ENCODE measurements around the gene GPI.

GPI gene

DNA sequence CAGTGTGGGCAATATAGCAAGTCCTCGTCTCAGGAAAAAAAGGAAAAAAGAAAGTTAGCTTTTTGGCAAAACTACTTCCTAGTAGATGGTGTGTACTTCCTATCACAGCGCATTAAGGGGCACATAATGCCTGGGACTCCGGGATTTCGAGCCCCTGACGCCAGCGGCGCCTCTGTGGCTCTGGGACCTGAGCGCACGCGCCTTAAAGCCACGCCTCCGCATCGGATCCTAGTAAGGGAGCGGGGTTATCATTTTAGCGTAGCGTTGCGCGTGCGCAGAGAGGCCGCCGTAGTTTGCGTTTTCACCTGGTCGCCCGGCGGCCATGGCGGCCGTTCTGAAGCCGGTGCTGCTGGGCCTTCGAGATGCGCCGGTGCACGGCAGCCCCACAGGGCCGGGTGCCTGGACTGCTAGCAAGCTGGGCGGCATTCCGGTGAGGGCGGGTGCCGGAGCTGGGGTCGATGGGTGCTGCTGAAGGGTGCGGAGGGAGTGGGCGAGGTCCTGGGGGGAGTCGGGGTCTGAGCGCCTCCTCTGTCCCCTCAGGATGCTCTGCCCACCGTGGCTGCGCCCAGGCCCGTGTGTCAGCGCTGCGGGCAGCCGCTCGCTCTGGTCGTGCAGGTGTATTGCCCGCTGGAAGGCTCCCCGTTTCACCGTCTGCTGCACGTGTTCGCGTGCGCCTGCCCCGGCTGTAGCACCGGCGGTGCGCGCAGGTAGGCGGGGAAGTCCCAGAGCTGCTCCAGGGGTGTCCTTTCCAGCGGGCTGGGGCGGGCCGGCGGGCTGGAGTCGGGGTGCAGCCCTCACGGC is 39.3 kb downstream of the GPI start, which contains the start of gene PDCD2L:
Gene PDCD2L (plus strand): TSS at position 291 of the 801 bp plus-strand sequence. CDS start 32 bp downstream, at position 323.
- DNase-seq (ENCODE audit: low read depth), result peak; percentile 88

DNA sequence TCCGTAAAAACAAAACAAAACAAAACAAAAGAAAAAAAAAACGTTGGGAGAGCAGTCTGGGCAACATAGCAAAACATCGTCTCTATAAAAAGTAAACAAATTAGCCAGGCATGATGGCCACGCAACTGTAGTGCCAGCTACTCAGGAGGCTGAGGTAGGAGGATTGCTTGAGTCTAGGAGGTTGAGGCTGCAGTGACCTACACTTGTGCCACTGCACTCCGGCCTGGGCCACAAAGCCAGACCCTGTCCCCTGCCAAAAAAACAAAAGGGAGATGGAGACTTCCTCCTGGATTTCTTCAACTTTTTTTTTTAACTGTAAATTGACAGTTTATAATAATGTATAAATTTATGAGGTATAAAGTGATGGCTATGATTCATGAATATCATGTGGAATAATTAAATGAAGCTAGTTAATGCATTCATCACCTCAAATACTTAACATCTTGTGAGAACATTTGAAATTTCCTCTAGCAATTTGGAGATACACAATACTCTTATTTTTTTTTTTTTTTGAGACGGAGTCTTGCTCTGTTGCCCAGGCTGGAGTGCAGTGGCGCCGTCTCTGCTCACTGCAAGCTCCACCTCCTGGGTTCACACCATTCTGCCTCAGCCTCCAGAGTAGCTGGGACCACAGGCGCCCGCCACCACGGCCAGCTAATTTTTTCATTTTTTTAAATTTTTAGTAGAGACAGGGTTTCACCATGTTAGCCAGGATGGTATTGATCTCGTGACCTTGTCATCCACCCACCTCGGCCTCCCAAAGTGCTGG is 41.1 kb downstream of the GPI start:
- no peak for DNase-seq (ENCODE audit: low read depth)

DNA sequence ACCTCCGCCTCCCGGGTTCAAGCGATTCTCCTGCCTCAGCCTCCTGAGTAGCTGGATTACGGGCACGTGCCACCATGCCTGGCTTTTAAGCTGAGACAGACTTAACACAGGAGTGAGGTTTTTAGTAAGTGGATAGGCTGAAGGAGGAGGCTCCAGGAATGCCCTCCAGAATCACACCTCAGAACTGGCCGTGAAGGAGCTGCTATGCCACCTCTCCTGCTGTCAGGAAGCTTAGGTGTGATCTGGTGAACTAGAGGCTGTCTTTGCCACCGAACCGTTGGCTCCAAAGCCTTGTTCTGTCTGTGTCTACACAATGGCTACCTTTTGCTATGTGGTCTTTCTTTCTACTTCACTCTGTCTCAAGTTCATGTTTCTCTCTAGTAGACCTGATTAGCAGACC is 43.4 kb downstream of the GPI start:
- DNase-seq (ENCODE audit: low read depth), result no peak

DNA sequence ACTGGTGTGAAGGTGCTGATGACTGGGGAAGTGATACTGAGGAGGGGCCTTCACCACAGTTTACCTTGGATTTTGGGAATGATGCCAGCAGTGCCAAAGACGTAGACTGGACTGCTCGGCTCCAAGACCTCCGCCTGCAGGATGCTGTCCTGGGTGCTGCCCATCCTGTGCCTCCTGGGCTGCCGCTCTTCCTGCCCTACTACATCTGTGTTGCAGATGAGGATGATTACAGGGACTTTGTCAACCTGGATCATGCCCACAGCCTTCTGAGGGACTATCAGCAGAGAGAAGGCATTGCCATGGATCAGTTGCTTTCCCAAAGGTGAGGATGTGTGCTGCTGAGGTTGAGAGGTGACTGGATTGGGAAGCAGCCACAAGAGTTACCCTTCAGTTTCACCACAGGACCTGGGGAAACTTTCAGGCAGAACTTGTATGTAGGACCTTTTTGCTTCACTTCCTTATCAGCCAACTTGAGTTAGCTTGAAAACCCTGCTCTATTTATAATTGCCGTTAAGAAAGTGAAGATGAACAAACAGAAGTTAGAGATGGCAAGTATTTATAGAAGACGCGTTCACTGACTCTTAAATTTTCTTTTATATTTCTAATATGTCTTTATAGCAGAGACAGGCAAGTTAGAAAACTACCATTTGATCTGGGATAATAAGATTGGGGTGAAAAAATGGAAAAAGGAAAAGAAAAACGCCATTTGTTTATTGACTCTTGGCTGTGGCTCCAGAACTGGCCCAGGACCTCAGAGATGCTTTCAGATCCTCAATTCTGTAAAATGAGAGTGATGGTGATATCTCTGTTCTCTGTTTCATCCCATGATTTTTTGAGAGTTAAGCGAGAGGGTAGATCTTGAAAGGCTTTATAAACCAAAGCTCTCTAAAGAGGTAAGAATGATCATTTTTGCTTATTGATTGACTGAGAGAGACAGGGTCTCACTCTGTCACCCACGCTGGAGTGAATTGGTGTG is 44.5 kb downstream of the GPI start:
- DNase-seq (ENCODE audit: low read depth), result no peak

DNA sequence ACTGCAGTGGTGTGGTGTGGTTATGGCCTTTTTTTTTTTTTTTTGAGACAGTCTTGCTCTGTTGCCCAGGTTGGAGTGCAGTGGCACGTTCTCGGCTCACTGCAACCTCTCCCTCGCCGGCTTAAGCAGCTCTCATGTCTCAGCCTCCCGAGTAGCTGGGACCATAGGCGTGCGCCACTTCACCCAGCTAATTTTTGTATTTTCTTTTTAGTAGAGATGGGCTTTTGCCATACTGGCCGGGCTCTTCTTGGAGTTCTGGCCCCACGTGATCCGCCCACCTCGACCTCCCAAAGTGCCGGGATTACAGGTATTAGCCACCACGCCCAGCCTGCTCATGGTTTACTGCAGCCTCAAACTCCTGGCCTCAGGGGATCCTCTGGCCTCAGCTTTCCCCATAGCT is 46.2 kb downstream of the GPI start:
- no peak for DNase-seq (ENCODE audit: low read depth)

DNA sequence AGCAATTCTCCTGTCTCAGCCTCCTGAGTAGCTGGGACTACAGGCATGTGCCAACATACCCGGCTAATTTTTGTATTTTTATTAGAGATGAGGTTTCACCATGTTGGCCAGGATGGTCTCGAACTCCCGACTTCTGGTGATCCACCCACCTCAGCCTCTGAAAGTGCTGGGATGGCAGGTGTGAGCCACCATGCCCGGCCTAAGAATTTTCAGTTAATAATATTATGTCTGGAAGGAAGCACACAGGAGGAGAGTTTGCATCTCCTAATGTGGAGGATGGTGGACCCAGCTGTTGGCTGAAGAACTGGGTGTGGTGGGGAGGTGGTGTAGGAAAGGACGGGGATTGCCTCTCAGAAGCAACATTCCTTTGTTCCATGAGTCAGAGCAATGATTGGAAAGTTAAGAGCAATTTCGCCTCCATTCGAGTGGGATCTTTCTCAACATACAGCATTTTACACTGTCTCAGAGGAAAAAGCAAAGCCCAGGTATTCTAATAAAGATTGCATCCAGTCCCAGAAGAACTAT is 51.1 kb downstream of the GPI start:
- no peak for DNase-seq (ENCODE audit: low read depth)

DNA sequence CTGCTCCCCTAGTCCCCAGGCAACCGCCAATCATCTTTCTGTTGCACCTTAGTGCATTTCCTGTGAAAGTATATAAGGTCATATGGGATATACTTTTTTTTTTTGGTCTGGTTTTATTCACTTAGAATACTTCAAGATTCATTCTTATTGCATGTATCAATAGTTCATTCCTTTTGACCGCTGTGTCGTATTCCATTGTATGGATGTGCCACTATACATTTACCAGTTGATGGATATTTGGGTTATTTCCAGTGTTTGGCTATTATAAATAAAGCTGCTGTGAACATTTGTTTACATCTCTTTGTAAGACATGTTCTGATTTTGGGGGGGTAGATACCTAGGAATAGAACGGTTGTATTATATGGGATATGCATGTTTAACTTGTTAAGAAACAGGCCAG is 53.3 kb downstream of the GPI start:
- DNase-seq (ENCODE audit: low read depth), result no peak

DNA sequence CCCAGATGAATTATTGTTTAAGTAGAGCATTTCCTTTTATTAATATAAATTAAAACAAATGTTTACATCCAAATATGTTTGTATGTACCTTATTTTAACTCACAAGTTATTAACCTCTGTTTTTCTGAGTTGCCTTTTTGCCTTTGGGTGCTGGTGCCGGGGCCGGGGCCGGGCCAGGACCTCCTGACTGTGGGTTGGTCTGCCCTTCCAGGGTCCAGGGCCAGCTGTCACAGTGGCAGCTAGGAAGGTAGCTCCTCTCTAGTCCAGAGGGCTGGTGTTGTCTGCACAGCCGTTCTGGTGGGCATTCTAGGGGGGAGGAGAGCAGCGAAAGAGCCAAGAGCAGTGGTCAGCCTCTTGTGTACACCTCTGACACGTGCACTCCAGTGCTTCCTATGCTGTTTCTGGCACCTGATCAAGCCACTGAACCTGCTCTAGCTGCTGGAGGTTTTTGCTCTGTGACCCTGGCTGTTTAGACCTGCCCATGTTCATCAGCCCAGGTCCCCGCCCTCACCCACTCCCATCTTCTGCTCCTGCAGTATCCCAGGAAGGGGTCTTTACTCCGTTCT is 61.2 kb downstream of the GPI start:
- no peak for DNase-seq (ENCODE audit: low read depth)

DNA sequence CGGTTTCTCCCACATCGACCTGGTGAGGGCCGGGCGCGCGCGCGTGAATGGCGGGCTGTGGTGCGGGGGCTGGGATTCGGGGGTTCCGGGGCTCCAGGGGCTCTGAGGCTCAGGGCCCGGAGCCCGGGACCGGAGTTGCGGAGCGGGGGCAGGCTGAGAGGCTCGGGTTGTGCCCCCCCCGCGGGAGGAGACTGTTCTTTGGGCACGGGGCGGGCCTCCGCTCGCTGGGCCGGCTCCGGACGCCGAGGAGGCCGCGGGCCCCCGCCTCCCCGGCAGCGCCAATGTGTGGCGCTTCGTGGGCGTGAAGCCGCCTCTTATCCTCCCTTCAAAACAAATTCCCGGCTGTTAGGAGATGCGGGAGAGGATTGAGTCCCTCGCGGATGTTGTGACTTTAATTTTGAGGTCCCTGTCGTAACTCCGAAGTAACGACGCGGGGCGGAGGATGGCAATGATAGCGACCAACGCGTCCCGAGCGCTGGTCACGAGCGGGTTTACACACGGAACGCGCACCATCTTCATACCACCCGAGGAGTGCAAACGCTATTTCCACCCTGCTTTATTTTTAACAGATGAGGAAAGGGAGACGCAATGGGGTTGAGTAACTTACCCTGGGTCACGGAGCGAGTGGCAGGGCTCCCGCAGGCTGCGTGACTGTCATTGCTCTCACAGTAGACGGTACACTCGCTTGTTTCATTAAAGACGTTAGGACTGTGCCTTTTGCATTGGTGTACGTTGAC is 63.7 kb downstream of the GPI start:
- DNase-seq (ENCODE audit: low read depth), result peak; percentile 21

DNA sequence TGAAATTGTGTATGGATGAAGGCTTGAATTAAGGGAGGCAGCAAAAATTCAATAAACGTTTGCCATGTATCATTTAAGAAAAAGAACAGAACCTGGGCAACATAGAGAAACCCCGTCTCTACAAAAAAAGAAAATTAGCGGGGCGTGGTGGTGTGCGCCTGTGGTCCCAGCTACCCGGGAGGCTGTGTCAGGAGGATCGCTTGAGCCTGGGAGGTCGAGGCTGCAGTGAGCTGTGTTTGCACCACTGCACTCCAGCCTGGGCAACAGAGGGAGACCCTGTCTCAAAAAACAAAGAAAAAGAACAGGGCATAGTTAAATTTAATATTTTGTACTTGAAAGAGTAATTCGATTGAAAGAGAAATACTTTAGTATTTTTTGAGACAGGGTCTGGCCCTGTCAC is 64.6 kb downstream of the GPI start:
- DNase-seq (ENCODE audit: low read depth), result no peak

DNA sequence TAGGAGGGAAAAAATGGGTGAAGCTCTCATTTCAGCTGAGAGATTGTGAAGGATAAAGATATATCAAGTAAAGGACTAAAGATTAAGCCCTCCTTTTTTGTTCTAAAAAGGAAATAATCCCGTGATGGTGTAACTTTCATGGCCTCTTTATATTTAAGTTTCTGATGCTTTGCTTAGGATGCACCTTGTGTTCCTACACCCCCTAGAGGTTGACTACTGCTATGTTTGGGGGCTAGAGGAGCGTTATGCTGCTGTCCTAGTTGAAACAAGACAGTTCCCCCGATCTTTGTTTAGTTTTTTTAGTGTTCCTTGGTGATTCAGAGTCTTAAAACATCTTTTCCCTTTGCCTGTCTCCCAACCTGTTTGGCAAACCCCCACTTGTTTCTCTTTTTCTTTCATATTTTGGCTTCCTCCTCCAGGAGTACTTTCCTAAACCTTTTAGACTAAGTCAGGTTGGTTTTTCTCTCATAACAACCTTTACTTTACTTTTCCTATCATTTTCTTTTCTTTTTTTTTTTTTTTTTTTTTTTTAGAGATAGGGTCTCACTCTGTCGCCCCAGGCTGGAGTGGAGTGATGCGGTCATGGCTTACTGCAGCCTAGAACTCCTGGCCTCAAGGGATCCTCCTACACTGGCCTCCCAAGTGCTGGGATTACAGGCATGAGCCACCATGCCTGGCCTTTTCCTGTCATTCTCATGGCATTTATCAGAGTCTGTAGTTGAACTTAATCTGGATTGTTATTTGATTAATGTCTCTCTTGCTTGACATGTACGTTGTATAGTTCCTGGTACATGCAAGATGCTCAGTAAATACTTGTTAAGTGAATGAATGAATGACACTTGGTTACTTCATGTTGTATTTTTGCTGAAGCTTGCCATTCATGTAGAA is 66.0 kb downstream of the GPI start:
- peak; percentile 22 for DNase-seq (ENCODE audit: low read depth)

DNA sequence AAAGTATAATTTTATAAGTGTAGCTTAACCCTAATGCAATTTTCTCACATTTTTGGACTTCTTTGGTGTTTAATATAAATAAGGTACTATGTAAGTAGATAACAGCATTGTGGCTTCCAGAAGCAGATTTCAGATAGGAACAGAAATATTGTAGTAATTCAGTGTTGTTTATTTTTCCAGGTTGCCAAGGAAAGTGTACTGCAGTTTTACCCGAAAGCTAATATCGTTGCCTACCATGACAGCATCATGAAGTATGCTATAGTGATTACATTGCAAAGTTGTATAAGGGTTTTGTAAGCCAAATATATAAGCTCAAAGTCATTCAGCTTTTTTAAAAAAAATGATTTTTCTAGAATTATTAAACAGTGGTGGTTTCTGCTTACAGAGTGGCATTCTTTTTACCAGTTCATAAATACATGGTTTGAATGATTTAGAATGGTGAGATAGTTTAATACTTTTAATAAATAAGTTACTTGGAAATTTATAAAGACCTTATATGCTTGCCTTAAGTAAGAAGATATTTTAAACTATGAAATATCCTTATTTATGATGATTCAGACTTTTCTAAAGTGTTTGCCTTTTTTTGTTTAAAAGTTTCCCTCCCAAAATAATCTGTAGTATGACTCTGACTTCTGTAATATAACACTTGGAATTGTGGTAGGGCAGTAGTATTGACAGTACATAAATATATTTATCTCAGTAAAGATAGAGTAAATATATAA is 66.8 kb downstream of the GPI start:
- DNase-seq (ENCODE audit: low read depth), result no peak

DNA sequence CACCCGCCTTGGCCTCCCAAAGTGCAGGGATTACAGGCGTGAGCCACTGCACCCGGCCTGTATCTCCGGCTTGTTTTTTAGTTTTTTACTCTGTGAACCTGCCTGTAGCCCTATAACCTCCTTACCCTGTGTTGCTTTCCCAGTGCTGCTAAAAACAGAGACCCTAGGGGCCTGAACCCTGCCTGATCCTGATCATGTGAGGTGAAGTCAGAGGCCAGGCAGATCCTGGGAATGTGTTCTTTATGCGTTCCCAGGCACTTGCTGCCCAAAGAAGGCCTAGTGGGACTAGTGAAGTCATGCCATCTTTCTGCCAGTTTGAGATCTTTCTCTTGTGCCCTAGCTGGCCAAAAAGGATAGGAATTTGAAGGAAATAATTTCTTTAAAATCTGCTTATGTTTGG is 67.8 kb downstream of the GPI start:
- DNase-seq (ENCODE audit: low read depth), result no peak

DNA sequence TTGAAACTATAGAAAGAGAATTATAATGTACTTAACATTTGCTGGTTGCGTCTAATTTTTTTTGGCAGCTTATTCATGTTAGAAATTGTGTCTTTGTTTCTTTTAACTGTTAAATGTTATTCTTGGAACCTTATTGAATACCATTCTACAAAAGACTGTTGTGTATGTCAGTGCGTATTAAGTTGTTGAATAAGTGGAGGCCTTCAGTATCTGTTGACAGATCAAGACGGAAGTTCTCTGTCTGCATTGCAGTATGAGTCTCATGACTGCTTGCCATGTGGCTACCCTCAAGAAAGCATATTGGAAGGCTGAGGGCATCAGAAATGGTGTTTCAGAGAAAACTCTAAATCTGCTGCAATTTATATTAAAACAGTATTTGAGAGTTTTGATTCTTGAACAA is 71.7 kb downstream of the GPI start:
- no peak for DNase-seq (ENCODE audit: low read depth)

DNA sequence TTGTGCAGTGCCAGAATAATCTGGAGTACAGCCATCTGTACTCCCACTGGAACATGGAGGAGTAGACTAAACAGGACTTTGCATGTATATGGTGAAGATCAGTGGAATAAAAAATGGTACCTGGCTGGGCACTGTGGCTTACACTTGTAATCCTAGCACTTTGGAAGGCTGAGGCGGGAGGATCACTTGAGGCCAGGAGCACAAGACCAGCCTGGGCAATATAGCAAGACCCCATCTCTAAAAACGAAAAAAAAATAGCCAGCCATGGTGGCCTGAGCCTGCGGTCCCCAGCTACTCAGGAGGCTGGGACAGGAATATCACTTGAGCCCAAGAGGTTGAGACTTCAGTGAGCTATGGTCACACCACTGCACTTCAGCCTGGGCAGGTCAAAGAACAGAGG is 83.2 kb downstream of the GPI start:
- no peak for DNase-seq (ENCODE audit: low read depth)

Measured in activated T-cell treated with anti-CD3 and anti-CD28 coated beads for 24 hours (primary cell).